HG03159 (cell line): ENCODE measurements around the gene SIX5.

ENCODE experiments used
- ATAC-seq: cut with Tn5 transposase; IDR thresholded peaks from one replicate; pipeline ENCODE4 v1.9.1; 2021; ENCODE audit warnings: mild to moderate bottlenecking, moderate library complexity; ENCODE audit not compliant: unreplicated experiment

The SIX5 gene

GRCh38 chr19:45716359-45717130 is 52.5 kb downstream of the SIX5 start:
- ATAC-seq = no peak

DNA sequence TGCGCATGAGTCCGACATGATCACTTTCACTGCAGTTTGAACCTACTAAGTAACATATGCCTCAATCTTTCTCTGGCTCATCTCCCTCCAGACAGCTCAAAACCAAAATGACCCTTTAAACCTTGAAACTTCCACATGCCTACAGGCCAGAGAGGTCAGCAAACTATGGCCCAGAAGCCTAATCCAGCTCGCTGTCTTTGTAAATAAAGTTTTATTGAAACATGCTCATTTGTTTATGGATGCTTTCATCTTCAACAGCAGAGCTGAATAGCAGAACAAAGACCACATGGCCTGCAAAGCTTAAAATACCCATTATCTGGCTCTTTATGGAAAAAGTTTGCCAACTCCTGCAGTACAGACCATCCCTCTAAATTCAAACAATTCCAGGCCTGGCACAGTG is 53.9 kb downstream of the SIX5 start:
- ATAC-seq = no peak
